HG02759 (cell line): ENCODE results near the gene CNDP1.
"Not testable (repeated sequence)": the region's sequence is repeated elsewhere in the genome, so short reads cannot be mapped to it uniquely, and the experiment has no call there.

Experiments
- ATAC-seq: cut with Tn5 transposase; IDR thresholded peaks from one replicate; pipeline ENCODE4 v1.9.1; 2021; ENCODE audit warnings: mild to moderate bottlenecking, moderate library complexity; ENCODE audit not compliant: unreplicated experiment

CNDP1 gene

GRCh38 chr18:74520096-74520833, 14.0 kb upstream of the CNDP1 start:
- ATAC-seq = no peak

- no peak for ATAC-seq
Observed at GRCh38 chr18:74521068-74521725, 13.1 kb upstream of the CNDP1 start.

- no peak for ATAC-seq
Observed at GRCh38 chr18:74522635-74523548, 11.4 kb upstream of the CNDP1 start.

- no peak for ATAC-seq
Observed at GRCh38 chr18:74524097-74524496, 10.2 kb upstream of the CNDP1 start.

GRCh38 chr18:74524915-74525314, 9.4 kb upstream of the CNDP1 start:
- not testable (repeated sequence) for ATAC-seq

- no peak for ATAC-seq
Observed at GRCh38 chr18:74525741-74526140, 8.6 kb upstream of the CNDP1 start.

GRCh38 chr18:74526488-74526887, 7.8 kb upstream of the CNDP1 start:
- ATAC-seq = no peak

- peak; percentile 58 for ATAC-seq
Observed at GRCh38 chr18:74528478-74528877, 5.8 kb upstream of the CNDP1 start.

- ATAC-seq = no peak
Observed at GRCh38 chr18:74528913-74529312, 5.4 kb upstream of the CNDP1 start.

- ATAC-seq = no peak
Observed at GRCh38 chr18:74529378-74529777, 4.9 kb upstream of the CNDP1 start.

- no peak for ATAC-seq
Observed at GRCh38 chr18:74529811-74530583, 4.3 kb upstream of the CNDP1 start.

GRCh38 chr18:74530584-74530862, 3.8 kb upstream of the CNDP1 start:
- ATAC-seq = no peak

- ATAC-seq = no peak
Observed at GRCh38 chr18:74531043-74531442, 3.3 kb upstream of the CNDP1 start.

GRCh38 chr18:74532511-74533025, 1.7 kb upstream of the CNDP1 start:
- no peak for ATAC-seq

- no peak for ATAC-seq
Observed at GRCh38 chr18:74533666-74534065, 634 bp upstream of the CNDP1 start.

- peak; percentile 52 for ATAC-seq
Observed at GRCh38 chr18:74534981-74535649, 815 bp downstream of the CNDP1 start.

GRCh38 chr18:74539289-74539688, 5.0 kb downstream of the CNDP1 start:
- ATAC-seq = no peak

GRCh38 chr18:74540652-74541421, 6.5 kb downstream of the CNDP1 start:
- no peak for ATAC-seq
